ENCODE results near the gene ENDOU. TPM values are rescaled to one million over a fixed set of nuclear protein-coding genes. Genes with fewer than 3 reads are reported as not detected.

ENDOU gene
- total RNA-seq, 4 donors from 2014 or later: 0.42 to 1.9 (median 0.75) TPM

DNA sequence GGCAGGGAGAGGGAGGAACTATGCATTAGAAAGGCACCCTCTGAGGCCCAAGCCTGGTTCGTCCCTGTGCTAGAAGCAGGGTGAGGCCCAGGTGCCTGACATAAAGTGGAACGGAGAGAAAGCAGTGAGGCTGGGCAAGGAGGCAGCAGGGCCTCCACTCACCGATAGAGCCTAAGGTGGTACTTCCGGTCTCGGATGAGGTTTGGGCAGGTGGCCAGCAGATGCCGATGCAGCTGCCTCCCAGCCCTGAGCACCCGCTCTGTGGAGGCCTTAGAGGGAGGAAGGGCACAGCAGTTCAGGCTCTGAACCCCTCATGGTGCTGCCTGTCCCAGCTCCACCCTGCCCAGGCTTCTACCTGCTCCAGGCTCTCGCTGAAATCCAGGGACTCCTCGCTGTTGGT lies 26.3 kb upstream of the ENDOU start:
- ATAC-seq: no peak
- Histone ChIP-seq H3K4me1 (peaks cover 0 to 48% (median 0%) of the 10 kb centered on the region in 3 donors), H3K27ac (peak overlapping the region in 1 of 4 donors; percentile 17), H3K4me3 (no peak overlapping the region), H3K27me3 (no peaks in the 10 kb centered on the region), H3K36me3 (peaks cover 0 to 48% of the 10 kb centered on the region in 2 donors), H3K9me3 (no peaks in the 10 kb centered on the region)
- WGBS, 2 donors (ENCODE audit: low coverage in 1 of 2): 87% methylated on average over 3 of the region's 9 CpGs; no CpG with 5 or more reads in 1 of the 2 donors
- TF ChIP-seq CTCF (IDR thresholded peaks at IDR 0.05): no peak
- TF ChIP-seq POLR2AphosphoS5 (IDR thresholded peaks at IDR 0.05): no peak
- TF ChIP-seq POLR2A (IDR thresholded peaks at IDR 0.05): no peak
- no peak for TF ChIP-seq EP300 (IDR thresholded peaks at IDR 0.05)

- 60 to 85% methylated on average over 1 to 8 of the region's 19 CpGs for WGBS, 2 donors (ENCODE audit: low coverage in 1 of 2)
- no peaks in the 10 kb centered on the region for H3K9me3 ChIP-seq
- ATAC-seq: no peak
- H3K36me3 ChIP-seq: peaks cover 0 to 50% of the 10 kb centered on the region in 2 donors
- H3K27me3 ChIP-seq: no peaks in the 10 kb centered on the region
- H3K27ac ChIP-seq: no peak overlapping the region
- H3K4me1 ChIP-seq: peaks cover 0 to 46% (median 0%) of the 10 kb centered on the region in 3 donors
- H3K4me3 ChIP-seq: no peak overlapping the region
- TF ChIP-seq POLR2AphosphoS5 (IDR thresholded peaks at IDR 0.05) (no peak), EP300 (IDR thresholded peaks at IDR 0.05) (no peak), POLR2A (IDR thresholded peaks at IDR 0.05) (no peak), CTCF (IDR thresholded peaks at IDR 0.05) (no peak)
These were observed 25.7 kb upstream of the ENDOU start for GRCh38 chr12:47750916-47751470.

DNA sequence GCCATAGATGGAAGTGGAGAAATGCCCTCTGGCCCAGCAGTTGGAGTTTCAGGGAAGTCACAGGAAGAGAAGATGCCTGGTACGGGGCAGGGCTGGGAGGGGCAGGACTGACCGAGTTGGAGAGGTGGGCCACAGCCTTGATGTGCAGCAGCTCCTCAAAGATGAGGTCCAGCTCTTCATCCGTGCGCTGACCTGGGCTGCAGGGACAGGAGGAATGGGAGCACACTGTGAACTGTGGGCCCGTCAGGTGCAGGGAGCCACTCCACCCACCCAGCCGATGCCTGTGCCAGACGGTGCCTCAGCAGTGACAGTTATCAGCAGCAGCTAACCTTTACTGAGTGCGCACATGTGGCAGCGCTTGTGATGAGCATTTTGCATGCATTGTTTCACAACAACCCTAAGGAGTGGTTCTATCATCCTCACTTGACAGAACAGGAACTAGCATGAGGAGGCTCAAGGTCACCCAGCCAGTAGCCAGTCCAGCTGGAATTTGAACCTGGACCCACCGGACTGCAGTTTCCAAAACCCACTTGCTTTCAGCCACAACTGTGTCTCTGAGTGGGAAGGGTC lies 25.0 kb upstream of the ENDOU start:
- no peaks in the 10 kb centered on the region for H3K27me3 ChIP-seq
- H3K9me3 ChIP-seq: no peaks in the 10 kb centered on the region
- no peak for ATAC-seq
- 84 to 92% methylated on average over 2 to 7 of the region's 10 CpGs for WGBS, 2 donors (ENCODE audit: low coverage in 1 of 2)
- no peak overlapping the region for H3K4me3 ChIP-seq
- TF ChIP-seq EP300 (IDR thresholded peaks at IDR 0.05) (no peak), POLR2AphosphoS5 (IDR thresholded peaks at IDR 0.05) (no peak), POLR2A (IDR thresholded peaks at IDR 0.05) (no peak), CTCF (IDR thresholded peaks at IDR 0.05) (no peak)
- peaks cover 0 to 39% (median 0%) of the 10 kb centered on the region in 3 donors for H3K4me1 ChIP-seq
- no peak overlapping the region for H3K27ac ChIP-seq
- peaks cover 0 to 50% of the 10 kb centered on the region in 2 donors for H3K36me3 ChIP-seq

- H3K4me3 ChIP-seq: no peak overlapping the region
- H3K4me1 ChIP-seq: peaks cover 0 to 26% (median 0%) of the 10 kb centered on the region in 3 donors
- no peak overlapping the region for H3K27ac ChIP-seq
- WGBS, 2 donors (ENCODE audit: low coverage in 1 of 2): 98 to 100% methylated on average over 3 of the region's 3 CpGs
- no peak for TF ChIP-seq CTCF (IDR thresholded peaks at IDR 0.05)
- TF ChIP-seq EP300 (IDR thresholded peaks at IDR 0.05): no peak
- TF ChIP-seq POLR2A (IDR thresholded peaks at IDR 0.05): no peak
- no peak for TF ChIP-seq POLR2AphosphoS5 (IDR thresholded peaks at IDR 0.05)
- ATAC-seq: no peak
- H3K9me3 ChIP-seq: no peaks in the 10 kb centered on the region
- no peaks in the 10 kb centered on the region for H3K27me3 ChIP-seq
- peaks cover 0 to 50% of the 10 kb centered on the region in 2 donors for H3K36me3 ChIP-seq
These were observed 23.6 kb upstream of the ENDOU start for GRCh38 chr12:47748899-47749298.

GRCh38 chr12:47748507-47748828 lies 23.2 kb upstream of the ENDOU start:
- H3K4me3 ChIP-seq: no peak overlapping the region
- no peaks in the 10 kb centered on the region for H3K27me3 ChIP-seq
- H3K27ac ChIP-seq: no peak overlapping the region
- 100% methylated on average over 1 of the region's 1 CpG; no CpG with 5 or more reads in 1 of the 2 donors for WGBS, 2 donors (ENCODE audit: low coverage in 1 of 2)
- no peak for ATAC-seq
- TF ChIP-seq CTCF (IDR thresholded peaks at IDR 0.05) (no peak), POLR2AphosphoS5 (IDR thresholded peaks at IDR 0.05) (no peak), EP300 (IDR thresholded peaks at IDR 0.05) (no peak), POLR2A (IDR thresholded peaks at IDR 0.05) (no peak)
- H3K9me3 ChIP-seq: no peaks in the 10 kb centered on the region
- peaks cover 0 to 21% (median 0%) of the 10 kb centered on the region in 3 donors for H3K4me1 ChIP-seq
- H3K36me3 ChIP-seq: peaks cover 0 to 50% of the 10 kb centered on the region in 2 donors

All from gastroesophageal sphincter (tissue), 4 donors.